Measurements from ENCODE around the gene SMU1.

DNA sequence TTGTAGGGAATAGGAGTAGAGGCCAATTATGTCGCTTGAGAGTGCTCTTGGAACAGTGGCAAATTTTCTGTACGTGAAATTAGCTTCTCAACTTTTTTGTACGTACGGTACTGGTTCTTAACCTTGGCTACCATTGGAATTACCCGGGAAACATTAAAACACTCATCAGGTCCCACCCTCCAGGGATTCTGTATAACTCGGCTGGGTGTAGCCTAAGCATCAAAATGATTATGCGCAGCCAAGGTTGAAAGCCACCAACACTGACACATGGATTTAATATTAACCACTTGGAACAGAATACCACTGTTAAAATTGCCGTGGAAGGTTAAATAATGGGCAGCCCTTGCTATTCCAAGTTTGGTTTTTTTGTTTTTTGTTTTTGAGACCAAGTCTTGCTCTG lies 34.0 kb downstream of the SMU1 start:
- TF ChIP-seq, protein P1, sequence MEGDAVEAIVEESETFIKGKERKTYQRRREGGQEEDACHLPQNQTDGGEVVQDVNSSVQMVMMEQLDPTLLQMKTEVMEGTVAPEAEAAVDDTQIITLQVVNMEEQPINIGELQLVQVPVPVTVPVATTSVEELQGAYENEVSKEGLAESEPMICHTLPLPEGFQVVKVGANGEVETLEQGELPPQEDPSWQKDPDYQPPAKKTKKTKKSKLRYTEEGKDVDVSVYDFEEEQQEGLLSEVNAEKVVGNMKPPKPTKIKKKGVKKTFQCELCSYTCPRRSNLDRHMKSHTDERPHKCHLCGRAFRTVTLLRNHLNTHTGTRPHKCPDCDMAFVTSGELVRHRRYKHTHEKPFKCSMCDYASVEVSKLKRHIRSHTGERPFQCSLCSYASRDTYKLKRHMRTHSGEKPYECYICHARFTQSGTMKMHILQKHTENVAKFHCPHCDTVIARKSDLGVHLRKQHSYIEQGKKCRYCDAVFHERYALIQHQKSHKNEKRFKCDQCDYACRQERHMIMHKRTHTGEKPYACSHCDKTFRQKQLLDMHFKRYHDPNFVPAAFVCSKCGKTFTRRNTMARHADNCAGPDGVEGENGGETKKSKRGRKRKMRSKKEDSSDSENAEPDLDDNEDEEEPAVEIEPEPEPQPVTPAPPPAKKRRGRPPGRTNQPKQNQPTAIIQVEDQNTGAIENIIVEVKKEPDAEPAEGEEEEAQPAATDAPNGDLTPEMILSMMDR (IDR thresholded peaks at IDR 0.05): no peak
- no peak for TF ChIP-seq POLR2A (IDR thresholded peaks at IDR 0.05)
